ENCODE data around the gene LRG1. TPM values are rescaled to one million over a fixed set of nuclear protein-coding genes. Genes with fewer than 3 reads are reported as not detected.

LRG1 gene
- total and polyA plus RNA-seq, 4 donors = 0.75 to 2.8 (median 1.4) TPM

GRCh38 chr19:4583961-4584669, 44.3 kb upstream of the LRG1 start:
- Histone ChIP-seq H3K27me3 (ENCODE audit: control insufficient read depth in 1 of 2, insufficient read depth in 2 of 2, low read length in 1 of 2) (peaks cover 0 to 2% of the 10 kb centered on the region in 2 donors), H3K9me3 (ENCODE audit: control insufficient read depth, low read length) (no peaks in the 10 kb centered on the region), H3K4me1 (ENCODE audit: control insufficient read depth in 1 of 2, insufficient read depth in 2 of 2, low read length in 2 of 2) (no peaks in the 10 kb centered on the region), H3K4me3 (ENCODE audit: low read length in 2 of 2) (no peak overlapping the region), H3K36me3 (ENCODE audit: control insufficient read depth in 1 of 2, insufficient read depth in 2 of 2, low read length in 1 of 2) (no peaks in the 10 kb centered on the region), H3K27ac (ENCODE audit: low read depth in 1 of 2, low read length in 2 of 2) (no peak overlapping the region)
- DNase-seq = no peak
- intact Hi-C loops (cut with DNase I) = no loop called here
- WGBS, 2 donors = 2 to 3% methylated on average over 46 to 49 of the region's 49 CpGs
- ATAC-seq (ENCODE audit: low FRiP score) = peak; percentile 34

GRCh38 chr19:4582980-4583842, 43.4 kb upstream of the LRG1 start:
- intact Hi-C loops (cut with DNase I) = no loop called here
- Histone ChIP-seq H3K4me1 (ENCODE audit: control insufficient read depth in 1 of 2, insufficient read depth in 2 of 2, low read length in 2 of 2) (no peaks in the 10 kb centered on the region), H3K9me3 (ENCODE audit: control insufficient read depth, low read length) (no peaks in the 10 kb centered on the region), H3K36me3 (ENCODE audit: control insufficient read depth in 1 of 2, insufficient read depth in 2 of 2, low read length in 1 of 2) (no peaks in the 10 kb centered on the region), H3K27ac (ENCODE audit: low read depth in 1 of 2, low read length in 2 of 2) (no peak overlapping the region), H3K4me3 (ENCODE audit: low read length in 2 of 2) (no peak overlapping the region), H3K27me3 (ENCODE audit: control insufficient read depth in 1 of 2, insufficient read depth in 2 of 2, low read length in 1 of 2) (peaks cover 0 to 2% of the 10 kb centered on the region in 2 donors)
- ATAC-seq (ENCODE audit: low FRiP score) = no peak
- DNase-seq = no peak
- 62 to 65% methylated on average over 16 of the region's 16 CpGs for WGBS, 2 donors

GRCh38 chr19:4581666-4582553, 42.1 kb upstream of the LRG1 start:
- H3K36me3 ChIP-seq (ENCODE audit: control insufficient read depth in 1 of 2, insufficient read depth in 2 of 2, low read length in 1 of 2) = no peaks in the 10 kb centered on the region
- 14 to 18% methylated on average over 41 to 57 of the region's 57 CpGs for WGBS, 2 donors
- intact Hi-C loops (cut with DNase I) = no loop called here
- H3K27me3 ChIP-seq (ENCODE audit: control insufficient read depth in 1 of 2, insufficient read depth in 2 of 2, low read length in 1 of 2) = peaks cover 0 to 2% of the 10 kb centered on the region in 2 donors
- no peaks in the 10 kb centered on the region for H3K4me1 ChIP-seq (ENCODE audit: control insufficient read depth in 1 of 2, insufficient read depth in 2 of 2, low read length in 2 of 2)
- DNase-seq = no peak
- ATAC-seq (ENCODE audit: low FRiP score) = no peak
- H3K9me3 ChIP-seq (ENCODE audit: control insufficient read depth, low read length) = no peaks in the 10 kb centered on the region
- H3K4me3 ChIP-seq (ENCODE audit: low read length in 2 of 2) = no peak overlapping the region
- no peak overlapping the region for H3K27ac ChIP-seq (ENCODE audit: low read depth in 1 of 2, low read length in 2 of 2)

- Histone ChIP-seq H3K27me3 (ENCODE audit: control insufficient read depth in 1 of 2, insufficient read depth in 2 of 2, low read length in 1 of 2) (peaks cover 0 to 2% of the 10 kb centered on the region in 2 donors), H3K4me1 (ENCODE audit: control insufficient read depth in 1 of 2, insufficient read depth in 2 of 2, low read length in 2 of 2) (no peaks in the 10 kb centered on the region), H3K36me3 (ENCODE audit: control insufficient read depth in 1 of 2, insufficient read depth in 2 of 2, low read length in 1 of 2) (no peaks in the 10 kb centered on the region), H3K4me3 (ENCODE audit: low read length in 2 of 2) (no peak overlapping the region), H3K27ac (ENCODE audit: low read depth in 1 of 2, low read length in 2 of 2) (no peak overlapping the region), H3K9me3 (ENCODE audit: control insufficient read depth, low read length) (no peaks in the 10 kb centered on the region)
- ATAC-seq (ENCODE audit: low FRiP score) (no peak), DNase-seq (no peak)
- WGBS, 2 donors = 0 to 1% methylated on average over 21 to 62 of the region's 62 CpGs
- intact Hi-C loops (cut with DNase I) = no loop called here
Observed at GRCh38 chr19:4580961-4581665, 41.3 kb upstream of the LRG1 start.

- Histone ChIP-seq H3K27me3 (ENCODE audit: control insufficient read depth in 1 of 2, insufficient read depth in 2 of 2, low read length in 1 of 2) (peaks cover 0 to 2% of the 10 kb centered on the region in 2 donors), H3K27ac (ENCODE audit: low read depth in 1 of 2, low read length in 2 of 2) (no peak overlapping the region)
- 3 to 4% methylated on average over 34 to 50 of the region's 50 CpGs for WGBS, 2 donors
Observed at GRCh38 chr19:4580021-4580901, 40.4 kb upstream of the LRG1 start.

GRCh38 chr19:4579389-4579788, 39.6 kb upstream of the LRG1 start:
- H3K27ac ChIP-seq (ENCODE audit: low read depth in 1 of 2, low read length in 2 of 2) = no peak overlapping the region
- DNase-seq = no peak
- no peaks in the 10 kb centered on the region for H3K9me3 ChIP-seq (ENCODE audit: control insufficient read depth, low read length)
- no peaks in the 10 kb centered on the region for H3K36me3 ChIP-seq (ENCODE audit: control insufficient read depth in 1 of 2, insufficient read depth in 2 of 2, low read length in 1 of 2)
- WGBS, 2 donors = 72 to 75% methylated on average over 8 of the region's 8 CpGs
- ATAC-seq (ENCODE audit: low FRiP score) = no peak
- no peaks in the 10 kb centered on the region for H3K4me1 ChIP-seq (ENCODE audit: control insufficient read depth in 1 of 2, insufficient read depth in 2 of 2, low read length in 2 of 2)
- no peak overlapping the region for H3K4me3 ChIP-seq (ENCODE audit: low read length in 2 of 2)
- intact Hi-C loops (cut with DNase I) = no loop called here
- H3K27me3 ChIP-seq (ENCODE audit: control insufficient read depth in 1 of 2, insufficient read depth in 2 of 2, low read length in 1 of 2) = no peaks in the 10 kb centered on the region

More at GRCh38 chr19:4580021-4580901, 40.4 kb upstream of the LRG1 start:
- no peak overlapping the region for H3K4me3 ChIP-seq (ENCODE audit: low read length in 2 of 2)
- H3K4me1 ChIP-seq (ENCODE audit: control insufficient read depth in 1 of 2, insufficient read depth in 2 of 2, low read length in 2 of 2) = no peaks in the 10 kb centered on the region
- no peak for DNase-seq
- intact Hi-C loops (cut with DNase I) = no loop called here
- no peak for ATAC-seq (ENCODE audit: low FRiP score)
- H3K9me3 ChIP-seq (ENCODE audit: control insufficient read depth, low read length) = no peaks in the 10 kb centered on the region
- H3K36me3 ChIP-seq (ENCODE audit: control insufficient read depth in 1 of 2, insufficient read depth in 2 of 2, low read length in 1 of 2) = no peaks in the 10 kb centered on the region

- H3K4me3 ChIP-seq (ENCODE audit: low read length in 2 of 2) = no peak overlapping the region
- intact Hi-C loops (cut with DNase I) = no loop called here
- no peaks in the 10 kb centered on the region for H3K36me3 ChIP-seq (ENCODE audit: control insufficient read depth in 1 of 2, insufficient read depth in 2 of 2, low read length in 1 of 2)
- no peak for DNase-seq
- no peaks in the 10 kb centered on the region for H3K9me3 ChIP-seq (ENCODE audit: control insufficient read depth, low read length)
- no peaks in the 10 kb centered on the region for H3K27me3 ChIP-seq (ENCODE audit: control insufficient read depth in 1 of 2, insufficient read depth in 2 of 2, low read length in 1 of 2)
- H3K27ac ChIP-seq (ENCODE audit: low read depth in 1 of 2, low read length in 2 of 2) = no peak overlapping the region
- 61 to 68% methylated on average over 11 of the region's 11 CpGs for WGBS, 2 donors
- ATAC-seq (ENCODE audit: low FRiP score) = no peak
- no peaks in the 10 kb centered on the region for H3K4me1 ChIP-seq (ENCODE audit: control insufficient read depth in 1 of 2, insufficient read depth in 2 of 2, low read length in 2 of 2)
Observed at GRCh38 chr19:4578552-4579248, 38.9 kb upstream of the LRG1 start.

Measured in aorta (tissue), 5 donors.